ENCODE measurements around the gene CISH. TPM values are rescaled to one million over a fixed set of nuclear protein-coding genes. Genes with fewer than 3 reads are reported as not detected.

Gene CISH
- total and polyA plus RNA-seq, 4 donors: 37.8 to 104 (median 46.6) TPM

DNA sequence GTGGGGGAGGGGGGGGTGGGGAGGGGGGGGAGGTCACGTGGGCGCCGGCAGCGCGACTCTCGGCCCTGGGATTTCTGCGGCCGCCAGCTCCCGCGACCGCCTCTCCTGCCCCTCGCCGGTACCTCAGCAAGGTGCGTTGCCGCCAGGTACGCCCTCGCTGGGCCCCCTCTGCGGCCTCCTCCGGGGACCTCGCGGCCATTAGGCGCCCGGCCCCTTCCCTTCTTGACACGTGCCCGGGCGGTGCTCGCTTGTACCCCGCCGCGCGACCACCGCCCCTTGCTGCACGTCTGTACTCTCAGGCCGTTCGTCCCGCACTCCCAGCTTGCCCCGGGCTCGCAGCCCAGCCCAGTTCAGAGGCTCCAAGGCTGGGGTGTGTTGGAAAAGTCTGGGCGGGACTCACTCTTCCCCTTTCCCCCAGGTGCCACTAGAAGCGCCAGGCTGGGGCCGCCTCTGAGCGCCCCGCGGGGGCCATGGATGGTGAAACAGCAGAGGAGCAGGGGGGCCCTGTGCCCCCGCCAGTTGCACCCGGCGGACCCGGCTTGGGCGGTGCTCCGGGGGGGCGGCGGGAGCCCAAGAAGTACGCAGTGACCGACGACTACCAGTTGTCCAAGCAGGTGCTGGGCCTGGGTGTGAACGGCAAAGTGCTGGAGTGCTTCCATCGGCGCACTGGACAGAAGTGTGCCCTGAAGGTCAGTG lies 5.7 kb upstream of the CISH start, which contains the start of gene MAPKAPK3:
Gene MAPKAPK3 (plus strand): TSS at position 56 of the 696 bp plus-strand sequence. CDS start 415 bp downstream, at position 471.
- peak within 1 kb of the TSS; percentile 85 to 89 for H3K9ac ChIP-seq (ENCODE audit: insufficient read depth in 1 of 2, low read length in 2 of 2)
- peaks cover 3 to 30% (median 24%) of the 10 kb centered on the region in 5 donors for H3K4me1 ChIP-seq (ENCODE audit: control insufficient read depth in 5 of 5, insufficient read depth in 5 of 5, low read length in 5 of 5)
- 0 to 1% methylated on average over 41 to 58 of the region's 58 CpGs for WGBS, 2 donors
- no peaks in the 10 kb centered on the region for H3K27me3 ChIP-seq (ENCODE audit: control insufficient read depth in 3 of 3, insufficient read depth in 3 of 3, low read length in 2 of 3)
- peak within 1 kb of the TSS; percentile 92 to 96 for H3K27ac ChIP-seq (ENCODE audit: low read depth in 1 of 2, low read length in 1 of 2)
- H3K4me3 ChIP-seq: peak within 1 kb of the TSS; percentile 80
- TF ChIP-seq, protein P1, sequence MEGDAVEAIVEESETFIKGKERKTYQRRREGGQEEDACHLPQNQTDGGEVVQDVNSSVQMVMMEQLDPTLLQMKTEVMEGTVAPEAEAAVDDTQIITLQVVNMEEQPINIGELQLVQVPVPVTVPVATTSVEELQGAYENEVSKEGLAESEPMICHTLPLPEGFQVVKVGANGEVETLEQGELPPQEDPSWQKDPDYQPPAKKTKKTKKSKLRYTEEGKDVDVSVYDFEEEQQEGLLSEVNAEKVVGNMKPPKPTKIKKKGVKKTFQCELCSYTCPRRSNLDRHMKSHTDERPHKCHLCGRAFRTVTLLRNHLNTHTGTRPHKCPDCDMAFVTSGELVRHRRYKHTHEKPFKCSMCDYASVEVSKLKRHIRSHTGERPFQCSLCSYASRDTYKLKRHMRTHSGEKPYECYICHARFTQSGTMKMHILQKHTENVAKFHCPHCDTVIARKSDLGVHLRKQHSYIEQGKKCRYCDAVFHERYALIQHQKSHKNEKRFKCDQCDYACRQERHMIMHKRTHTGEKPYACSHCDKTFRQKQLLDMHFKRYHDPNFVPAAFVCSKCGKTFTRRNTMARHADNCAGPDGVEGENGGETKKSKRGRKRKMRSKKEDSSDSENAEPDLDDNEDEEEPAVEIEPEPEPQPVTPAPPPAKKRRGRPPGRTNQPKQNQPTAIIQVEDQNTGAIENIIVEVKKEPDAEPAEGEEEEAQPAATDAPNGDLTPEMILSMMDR (IDR thresholded peaks at IDR 0.05; ENCODE audit: control extremely low read depth, extremely low read depth): no peak
- peak; percentile 5 for ATAC-seq (ENCODE audit: insufficient read depth, low FRiP score)
- H3K36me3 ChIP-seq (ENCODE audit: control insufficient read depth in 4 of 4, insufficient read depth in 4 of 4, low read length in 4 of 4): peaks cover 0 to 4% (median 2%) of the 10 kb centered on the region in 4 donors
- H3K9me3 ChIP-seq (ENCODE audit: control insufficient read depth in 4 of 4, insufficient read depth in 3 of 4, low read length in 3 of 4): no peaks in the 10 kb centered on the region
- peak in 1 of 3 donors; percentile 55 for DNase-seq

DNA sequence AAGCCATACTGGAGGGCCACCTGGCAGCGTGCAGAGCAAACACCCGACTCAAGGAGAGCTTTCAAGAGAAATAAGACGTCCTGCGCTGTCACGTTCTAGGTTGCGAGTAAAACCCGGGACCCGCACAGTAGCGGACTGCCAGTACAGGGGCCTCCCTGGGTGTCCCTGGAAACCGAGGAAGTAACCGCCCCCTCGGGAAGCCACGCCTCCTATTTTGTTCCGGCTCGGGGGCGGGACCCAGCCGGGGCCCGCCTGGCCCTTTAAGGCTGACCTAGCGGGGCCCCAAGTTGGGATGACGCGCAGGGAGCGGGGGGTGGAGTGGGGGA lies 5.2 kb upstream of the CISH start:
- Histone ChIP-seq H3K4me3 (no peak overlapping the region), H3K27me3 (ENCODE audit: control insufficient read depth in 3 of 3, insufficient read depth in 3 of 3, low read length in 2 of 3) (no peaks in the 10 kb centered on the region), H3K9me3 (ENCODE audit: control insufficient read depth in 4 of 4, insufficient read depth in 3 of 4, low read length in 3 of 4) (no peaks in the 10 kb centered on the region), H3K4me1 (ENCODE audit: control insufficient read depth in 5 of 5, insufficient read depth in 5 of 5, low read length in 5 of 5) (peaks cover 3 to 30% (median 24%) of the 10 kb centered on the region in 5 donors), H3K9ac (ENCODE audit: insufficient read depth in 1 of 2, low read length in 2 of 2) (peak overlapping the region in 1 of 2 donors; percentile 54), H3K27ac (ENCODE audit: low read depth in 1 of 2, low read length in 1 of 2) (peak overlapping the region; percentile 64 to 76), H3K36me3 (ENCODE audit: control insufficient read depth in 4 of 4, insufficient read depth in 4 of 4, low read length in 4 of 4) (peaks cover 0 to 4% (median 2%) of the 10 kb centered on the region in 4 donors)
- 0 to 1% methylated on average over 18 to 22 of the region's 22 CpGs for whole genome bisulfite sequencing, 2 donors
- TF ChIP-seq, protein P1 (IDR thresholded peaks at IDR 0.05; ENCODE audit: control extremely low read depth, extremely low read depth): no peak
- DNase-seq (peak; percentile 96), ATAC-seq (ENCODE audit: insufficient read depth, low FRiP score) (peak; percentile 78)

DNA sequence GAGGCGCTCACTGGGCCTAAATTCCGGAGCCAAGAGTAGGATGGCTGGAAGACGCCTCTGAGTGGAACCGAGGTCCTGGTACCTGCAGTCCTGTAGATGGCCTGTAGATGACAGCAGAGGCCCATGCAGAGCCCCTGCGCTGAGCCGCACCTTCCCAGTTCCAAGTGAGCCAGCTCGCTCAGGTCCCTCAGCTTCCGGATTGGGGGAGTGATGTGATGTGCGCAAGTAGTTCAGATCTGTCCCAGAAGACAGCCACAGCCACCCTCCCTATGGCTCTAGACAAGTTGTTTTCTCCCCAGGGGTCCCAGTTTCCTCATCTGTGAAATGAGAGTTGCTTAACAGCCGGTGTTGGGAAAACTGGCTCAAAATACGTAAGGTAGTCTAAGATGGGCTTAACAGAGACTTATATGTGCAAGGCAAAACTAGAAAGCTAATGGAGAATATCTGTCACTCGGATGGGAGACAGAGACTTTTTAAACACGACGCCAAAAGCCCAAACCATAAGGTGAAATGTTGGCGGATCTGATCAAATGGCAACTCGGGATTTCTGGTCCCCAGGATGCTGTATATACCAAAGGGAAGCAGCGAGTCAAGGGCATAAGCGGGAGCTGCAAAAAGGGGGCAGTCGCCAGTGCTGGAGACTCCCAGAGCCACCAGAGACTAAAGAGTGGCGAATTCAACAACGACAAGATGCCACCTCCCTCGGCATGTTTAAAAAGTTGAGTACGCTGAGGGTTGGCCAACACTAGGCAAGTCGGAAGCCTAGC lies 4.6 kb upstream of the CISH start:
- peaks cover 3 to 30% (median 24%) of the 10 kb centered on the region in 5 donors for H3K4me1 ChIP-seq (ENCODE audit: control insufficient read depth in 5 of 5, insufficient read depth in 5 of 5, low read length in 5 of 5)

More for the DNA sequence above, 4.6 kb upstream of the CISH start:
- DNase-seq: peak; percentile 84 to 88 (median 85)
- H3K36me3 ChIP-seq (ENCODE audit: control insufficient read depth in 4 of 4, insufficient read depth in 4 of 4, low read length in 4 of 4): peaks cover 0 to 4% (median 3%) of the 10 kb centered on the region in 4 donors
- peak; percentile 34 for ATAC-seq (ENCODE audit: insufficient read depth, low FRiP score)
- 1% methylated on average over 24 of the region's 24 CpGs for WGBS, 2 donors
- TF ChIP-seq, protein P1 (IDR thresholded peaks at IDR 0.05; ENCODE audit: control extremely low read depth, extremely low read depth): peak; percentile 97
- peak overlapping the region; percentile 64 to 76 for H3K27ac ChIP-seq (ENCODE audit: low read depth in 1 of 2, low read length in 1 of 2)
- no peak overlapping the region for H3K4me3 ChIP-seq
- no peaks in the 10 kb centered on the region for H3K27me3 ChIP-seq (ENCODE audit: control insufficient read depth in 3 of 3, insufficient read depth in 3 of 3, low read length in 2 of 3)
- no peaks in the 10 kb centered on the region for H3K9me3 ChIP-seq (ENCODE audit: control insufficient read depth in 4 of 4, insufficient read depth in 3 of 4, low read length in 3 of 4)
- peak overlapping the region in 1 of 2 donors; percentile 54 for H3K9ac ChIP-seq (ENCODE audit: insufficient read depth in 1 of 2, low read length in 2 of 2)
